GM19463 (cell line): Measurements from ENCODE around the gene DLAT.
"Not testable (repeated sequence)": the region's sequence is repeated elsewhere in the genome, so short reads cannot be mapped to it uniquely, and the experiment has no call there.

Experiments
- ATAC-seq: cut with Tn5 transposase; IDR thresholded peaks from one replicate; pipeline ENCODE4 v1.9.1; 2021; ENCODE audit warnings: mild to moderate bottlenecking, moderate library complexity; ENCODE audit not compliant: unreplicated experiment

The DLAT gene

GRCh38 chr11:112046647-112047046 is 21.4 kb downstream of the DLAT start:
- not testable (repeated sequence) for ATAC-seq

DNA sequence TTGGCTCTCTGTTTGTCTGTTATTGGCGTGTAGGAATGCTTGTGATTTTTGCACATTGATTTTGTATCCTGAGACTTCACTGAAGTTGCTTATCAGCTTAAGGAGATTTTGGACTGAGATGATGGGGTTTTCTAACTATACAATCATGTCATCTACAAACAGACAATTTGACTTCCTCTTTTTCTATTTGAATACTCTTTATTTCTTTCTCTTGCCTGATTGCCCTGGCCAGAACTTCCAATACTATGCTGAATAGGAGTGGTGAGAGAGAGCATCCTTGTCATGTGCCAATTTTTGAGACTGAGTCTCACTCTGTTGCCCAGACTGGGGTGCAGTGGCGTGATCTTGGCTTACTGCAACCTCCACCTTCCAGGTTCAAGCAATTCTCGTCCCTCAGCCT is 23.0 kb downstream of the DLAT start:
- not testable (repeated sequence) for ATAC-seq

GRCh38 chr11:112049777-112050176 is 24.6 kb downstream of the DLAT start:
- ATAC-seq = no peak

GRCh38 chr11:112050721-112051120 is 25.5 kb downstream of the DLAT start:
- peak; percentile 83 for ATAC-seq

GRCh38 chr11:112051768-112052167 is 26.6 kb downstream of the DLAT start:
- ATAC-seq = no peak

GRCh38 chr11:112057170-112057569 is 32.0 kb downstream of the DLAT start:
- ATAC-seq = no peak

- ATAC-seq = no peak
Measured at GRCh38 chr11:112058103-112058502, 32.9 kb downstream of the DLAT start.

- ATAC-seq = no peak
Measured at GRCh38 chr11:112062923-112063322, 37.7 kb downstream of the DLAT start.

DNA sequence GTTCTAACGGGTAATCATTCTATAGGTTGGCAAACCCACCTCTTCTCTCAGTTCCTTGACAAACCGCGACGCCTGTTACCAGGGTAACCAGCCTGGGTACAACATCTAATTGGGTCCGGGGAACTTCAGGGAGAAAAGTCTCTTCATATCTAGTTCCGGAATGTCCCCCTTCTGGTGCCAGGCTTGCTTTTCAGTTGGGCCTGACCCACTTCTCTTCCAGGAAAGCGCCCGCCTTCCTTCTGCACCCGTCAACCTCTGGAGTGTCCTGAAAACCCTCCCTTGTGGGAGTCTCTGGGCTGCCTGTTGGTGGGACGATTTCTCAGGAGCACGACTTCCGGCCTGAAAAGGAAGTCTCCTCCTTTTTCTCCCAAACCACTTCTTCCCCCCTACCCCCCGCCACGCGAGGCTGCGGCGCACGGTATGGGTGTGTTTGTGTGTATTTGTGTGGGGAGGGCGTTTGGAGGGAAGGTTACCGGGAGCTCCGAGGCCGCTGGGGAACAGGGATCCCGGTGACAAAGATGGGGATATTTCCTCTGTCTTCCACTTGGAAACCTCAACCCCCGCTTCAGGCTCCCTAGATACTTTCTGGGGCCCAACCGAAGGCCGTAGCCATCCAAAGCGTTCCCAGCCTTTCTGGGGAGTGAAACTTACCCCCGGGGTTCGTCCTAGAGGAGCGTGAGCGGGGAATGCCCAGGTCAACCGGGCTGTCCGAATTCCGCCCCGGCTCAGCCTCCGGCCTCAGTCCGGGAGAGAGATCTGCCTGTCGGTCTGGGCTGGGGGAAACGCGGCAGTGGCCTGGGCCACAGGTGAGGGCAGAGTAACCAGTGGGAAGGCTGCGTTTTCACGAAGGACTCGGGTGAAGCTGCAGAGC is 49.0 kb downstream of the DLAT start, which contains the start of the genes NKAPD1 and PIH1D2:
NKAPD1 (plus strand) TSS at position 359 of the 871 bp plus-strand sequence. CDS start 1,276 bp downstream, outside the sequence.
PIH1D2 (minus strand) TSS at position 77 of the 871 bp plus-strand sequence. CDS start 843 bp downstream, outside the sequence.
- ATAC-seq = peak; percentile 91

GRCh38 chr11:112082729-112083128 is 57.5 kb downstream of the DLAT start:
- ATAC-seq = no peak

- peak; percentile 27 for ATAC-seq
Measured at GRCh38 chr11:112085822-112086421, 60.7 kb downstream of the DLAT start.

DNA sequence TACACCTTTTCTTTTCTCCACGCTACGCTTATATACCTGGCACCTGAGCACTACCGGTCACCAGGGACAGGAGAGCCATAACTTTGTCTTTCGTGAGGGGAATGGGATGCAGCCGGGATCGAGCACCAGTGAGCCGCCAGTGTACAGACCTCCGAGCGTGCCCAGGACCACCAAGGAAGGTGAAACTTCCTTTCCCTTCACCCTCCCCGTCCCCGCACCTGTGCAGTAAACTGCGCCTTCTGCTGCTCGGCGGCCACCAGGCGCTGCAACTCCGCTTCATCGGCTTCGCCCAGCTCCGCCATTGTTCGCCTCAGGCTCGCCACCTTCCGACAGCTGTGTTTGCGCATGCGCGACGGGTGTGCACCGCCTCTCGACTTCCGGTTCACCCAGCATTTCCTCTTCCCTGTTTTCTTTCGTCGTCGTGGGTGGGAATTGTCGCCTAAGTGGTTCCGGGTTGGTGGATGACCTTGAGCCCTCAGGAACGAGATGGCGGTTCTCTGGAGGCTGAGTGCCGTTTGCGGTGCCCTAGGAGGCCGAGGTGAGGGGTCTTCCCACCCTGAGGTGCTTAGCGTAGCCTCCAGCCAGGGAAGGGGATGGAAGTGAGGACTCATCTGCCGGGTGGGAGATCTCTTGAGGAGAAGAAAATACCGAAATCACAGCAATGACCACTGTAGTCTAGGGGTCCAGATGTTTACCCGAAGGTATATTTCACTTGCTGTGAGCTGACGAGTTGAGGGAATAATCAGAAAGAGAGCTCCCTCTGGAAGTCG is 61.4 kb downstream of the DLAT start, which contains the start of the genes SDHD and TIMM8B:
SDHD (plus strand) TSS at position 452 of the 770 bp plus-strand sequence; CDS start at position 487, 35 bp downstream.
TIMM8B (minus strand) TSS at position 335 of the 770 bp plus-strand sequence; CDS start at position 302, 33 bp downstream.
- ATAC-seq = peak; percentile 92

DNA sequence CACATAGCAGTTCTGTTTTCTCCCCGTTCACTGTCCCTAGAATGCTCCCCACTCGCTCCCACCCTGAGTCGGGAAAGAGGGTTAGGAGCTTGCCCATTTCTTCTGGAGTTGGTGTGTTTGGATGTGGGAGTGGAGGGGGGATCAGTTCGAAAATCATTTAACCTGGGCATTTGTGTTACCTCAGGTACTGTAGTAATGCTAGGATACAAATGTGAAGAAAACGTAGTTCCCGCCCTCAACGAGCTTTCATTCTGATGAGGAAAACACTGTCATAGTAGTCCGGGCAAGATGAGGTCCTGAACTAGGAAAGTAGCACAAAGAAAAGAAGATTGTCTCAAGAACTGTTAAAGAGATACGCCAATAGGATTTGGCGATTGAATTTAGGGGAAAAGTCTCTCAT is 62.0 kb downstream of the DLAT start:
- ATAC-seq = no peak

DNA sequence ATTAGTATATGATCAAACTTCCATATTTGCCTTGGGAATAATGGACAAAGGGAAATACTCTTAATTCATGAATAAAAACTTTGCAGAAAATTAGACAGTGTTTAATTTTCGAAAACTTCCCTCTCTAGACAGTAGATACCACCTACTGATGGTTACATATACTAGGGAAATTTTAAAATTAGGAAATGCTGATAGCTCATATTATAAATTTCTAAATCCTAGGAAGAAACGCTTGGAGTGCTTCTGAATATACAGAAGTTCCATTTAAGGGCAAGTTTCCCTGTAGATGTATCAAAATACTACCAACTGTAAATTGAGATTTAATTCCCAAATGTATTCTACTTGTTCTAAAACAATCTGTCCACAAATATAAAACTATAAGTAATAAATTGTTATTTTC is 70.1 kb downstream of the DLAT start:
- ATAC-seq = not testable (repeated sequence)

DNA sequence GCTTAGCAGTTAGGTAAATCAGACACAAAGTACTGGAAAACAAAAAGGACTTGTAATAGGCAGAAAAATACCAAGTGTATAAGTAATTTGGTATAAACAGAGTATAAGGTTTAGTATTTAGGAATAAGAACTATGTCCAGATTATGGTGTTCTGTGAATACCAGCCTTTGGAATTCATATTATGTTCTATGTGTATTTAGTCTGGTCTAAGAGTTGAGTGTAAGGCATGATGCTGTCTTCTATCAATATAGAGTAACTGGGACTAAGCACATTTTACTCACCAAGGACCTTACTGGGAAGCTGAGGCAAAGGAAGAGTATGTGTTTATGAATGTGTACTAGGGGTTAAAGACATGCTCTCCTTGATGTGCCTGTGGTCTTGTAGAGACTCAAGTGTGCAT is 71.0 kb downstream of the DLAT start:
- no peak for ATAC-seq

GRCh38 chr11:112097734-112098528 is 72.7 kb downstream of the DLAT start:
- no peak for ATAC-seq

GRCh38 chr11:112100462-112100861 is 75.3 kb downstream of the DLAT start:
- no peak for ATAC-seq

GRCh38 chr11:112103446-112103845 is 78.2 kb downstream of the DLAT start:
- ATAC-seq = no peak

GRCh38 chr11:112106070-112106469 is 80.9 kb downstream of the DLAT start:
- ATAC-seq = no peak
